ENCODE measurements around the gene NDUFA5. TPM values are rescaled to one million over a fixed set of nuclear protein-coding genes. Genes with fewer than 3 reads are reported as not detected.

NDUFA5 gene
- polyA plus RNA-seq, 1 of the 3 experiments (the other 2 are of a cell fraction) = 10.9 TPM

DNA sequence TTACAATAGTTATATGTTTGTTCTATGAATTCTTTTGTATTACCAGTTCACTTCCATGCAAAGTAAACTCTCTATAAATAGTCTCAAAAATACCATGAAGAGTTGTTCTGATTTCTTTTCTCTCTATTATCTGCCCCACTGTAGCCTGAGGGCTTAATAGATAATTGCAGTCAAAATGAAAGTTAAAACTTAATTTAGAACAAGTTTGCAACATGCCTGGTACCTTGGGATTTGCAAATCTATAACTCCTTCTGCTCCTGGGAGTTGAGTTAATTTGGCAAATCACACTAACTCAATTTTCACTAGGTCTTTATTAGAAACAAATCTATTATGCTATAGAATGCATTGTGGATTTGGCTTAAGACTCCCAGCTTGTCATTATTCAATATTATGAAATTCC is 21.8 kb upstream of the NDUFA5 start:
- no peaks in the 10 kb centered on the region; a peak in 1 of 4 replicates for H3K4me1 ChIP-seq (ENCODE audit: control insufficient read depth in 1 of 2, insufficient read depth in 2 of 2, low read depth in 1 of 2, low read length in 1 of 2)

DNA sequence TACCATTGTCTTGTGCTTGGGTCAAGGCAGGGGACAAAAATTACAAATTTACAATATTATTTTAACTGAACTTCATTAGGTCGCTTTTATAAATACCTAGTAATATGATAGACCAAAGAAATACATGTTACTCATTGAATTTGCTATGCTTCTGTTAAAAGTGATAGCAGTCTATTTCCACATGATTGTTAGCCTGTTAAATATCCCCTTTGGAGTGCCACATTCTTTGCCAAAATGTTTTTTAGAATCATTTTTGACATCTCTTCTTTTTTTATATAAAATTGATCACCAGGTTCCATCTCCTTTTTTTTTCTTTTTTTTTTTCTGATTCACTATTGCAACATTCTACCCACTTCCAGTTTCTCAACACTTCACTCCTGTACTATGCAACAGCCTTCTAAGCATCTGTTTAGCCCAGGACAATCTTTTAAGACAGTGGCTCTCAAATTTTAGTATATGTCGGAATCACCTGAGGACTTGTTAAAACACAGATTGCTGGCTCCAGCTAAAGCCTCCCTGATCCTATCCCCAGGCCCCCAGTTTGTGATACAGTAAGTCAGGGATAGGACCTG is 16.4 kb upstream of the NDUFA5 start:
- no peaks in the 10 kb centered on the region for H4K20me1 ChIP-seq (ENCODE audit: insufficient read depth)
- ChIA-PET POLR2A (no interaction called here), CTCF (interaction anchor here (1.4 kb wide), 1 partner anchor 224 kb away, joined by 6 read pairs; no protein-coding TSS in a partner anchor)
- H3K9ac ChIP-seq = no peak overlapping the region
- no peak overlapping the region for H3K27ac ChIP-seq (ENCODE audit: low read depth in 2 of 2, low read length in 1 of 2)
- no peaks in the 10 kb centered on the region for H3K36me3 ChIP-seq (replicated peaks in 1 of 2; ENCODE audit: control insufficient read depth in 1 of 2, insufficient read depth in 2 of 2, low read length in 1 of 2)
- no peaks in the 10 kb centered on the region for H3F3A ChIP-seq (replicated peaks; ENCODE audit: insufficient read depth)
- H3K4me2 ChIP-seq = no peak overlapping the region
- peaks cover 13% of the 10 kb centered on the region; the same call in 1 of the 2 replicates for H3K27me3 ChIP-seq (ENCODE audit: insufficient read depth)
- H3K9me2 ChIP-seq = no peaks in the 10 kb centered on the region
- no peaks in the 10 kb centered on the region for H3K79me2 ChIP-seq (ENCODE audit: insufficient read depth)
- no peak overlapping the region for H2AFZ ChIP-seq (ENCODE audit: low read depth)
- no peak overlapping the region for H3K4me3 ChIP-seq (ENCODE audit: low read depth in 2 of 2, low read length in 1 of 2)
- H3K9me3 ChIP-seq = no peaks in the 10 kb centered on the region
- DNase-seq = no peak
- no peaks in the 10 kb centered on the region; a peak in 1 of 4 replicates for H3K4me1 ChIP-seq (ENCODE audit: control insufficient read depth in 1 of 2, insufficient read depth in 2 of 2, low read depth in 1 of 2, low read length in 1 of 2)
- 64% methylated on average over 2 of the region's 2 CpGs for WGBS (ENCODE audit: low lambda C conversion rate)
- TF ChIP-seq RXRA (IDR thresholded peaks at IDR 0.05; ENCODE audit: borderline replicate concordance, low read depth) = no peak
- no peak for TF ChIP-seq GABPA (IDR thresholded peaks at IDR 0.05; ENCODE audit: low read depth)
- TF ChIP-seq, protein P1, sequence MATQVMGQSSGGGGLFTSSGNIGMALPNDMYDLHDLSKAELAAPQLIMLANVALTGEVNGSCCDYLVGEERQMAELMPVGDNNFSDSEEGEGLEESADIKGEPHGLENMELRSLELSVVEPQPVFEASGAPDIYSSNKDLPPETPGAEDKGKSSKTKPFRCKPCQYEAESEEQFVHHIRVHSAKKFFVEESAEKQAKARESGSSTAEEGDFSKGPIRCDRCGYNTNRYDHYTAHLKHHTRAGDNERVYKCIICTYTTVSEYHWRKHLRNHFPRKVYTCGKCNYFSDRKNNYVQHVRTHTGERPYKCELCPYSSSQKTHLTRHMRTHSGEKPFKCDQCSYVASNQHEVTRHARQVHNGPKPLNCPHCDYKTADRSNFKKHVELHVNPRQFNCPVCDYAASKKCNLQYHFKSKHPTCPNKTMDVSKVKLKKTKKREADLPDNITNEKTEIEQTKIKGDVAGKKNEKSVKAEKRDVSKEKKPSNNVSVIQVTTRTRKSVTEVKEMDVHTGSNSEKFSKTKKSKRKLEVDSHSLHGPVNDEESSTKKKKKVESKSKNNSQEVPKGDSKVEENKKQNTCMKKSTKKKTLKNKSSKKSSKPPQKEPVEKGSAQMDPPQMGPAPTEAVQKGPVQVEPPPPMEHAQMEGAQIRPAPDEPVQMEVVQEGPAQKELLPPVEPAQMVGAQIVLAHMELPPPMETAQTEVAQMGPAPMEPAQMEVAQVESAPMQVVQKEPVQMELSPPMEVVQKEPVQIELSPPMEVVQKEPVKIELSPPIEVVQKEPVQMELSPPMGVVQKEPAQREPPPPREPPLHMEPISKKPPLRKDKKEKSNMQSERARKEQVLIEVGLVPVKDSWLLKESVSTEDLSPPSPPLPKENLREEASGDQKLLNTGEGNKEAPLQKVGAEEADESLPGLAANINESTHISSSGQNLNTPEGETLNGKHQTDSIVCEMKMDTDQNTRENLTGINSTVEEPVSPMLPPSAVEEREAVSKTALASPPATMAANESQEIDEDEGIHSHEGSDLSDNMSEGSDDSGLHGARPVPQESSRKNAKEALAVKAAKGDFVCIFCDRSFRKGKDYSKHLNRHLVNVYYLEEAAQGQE (IDR thresholded peaks at IDR 0.05; ENCODE audit: low read depth, low read length) = no peak
- TF ChIP-seq, protein P2, sequence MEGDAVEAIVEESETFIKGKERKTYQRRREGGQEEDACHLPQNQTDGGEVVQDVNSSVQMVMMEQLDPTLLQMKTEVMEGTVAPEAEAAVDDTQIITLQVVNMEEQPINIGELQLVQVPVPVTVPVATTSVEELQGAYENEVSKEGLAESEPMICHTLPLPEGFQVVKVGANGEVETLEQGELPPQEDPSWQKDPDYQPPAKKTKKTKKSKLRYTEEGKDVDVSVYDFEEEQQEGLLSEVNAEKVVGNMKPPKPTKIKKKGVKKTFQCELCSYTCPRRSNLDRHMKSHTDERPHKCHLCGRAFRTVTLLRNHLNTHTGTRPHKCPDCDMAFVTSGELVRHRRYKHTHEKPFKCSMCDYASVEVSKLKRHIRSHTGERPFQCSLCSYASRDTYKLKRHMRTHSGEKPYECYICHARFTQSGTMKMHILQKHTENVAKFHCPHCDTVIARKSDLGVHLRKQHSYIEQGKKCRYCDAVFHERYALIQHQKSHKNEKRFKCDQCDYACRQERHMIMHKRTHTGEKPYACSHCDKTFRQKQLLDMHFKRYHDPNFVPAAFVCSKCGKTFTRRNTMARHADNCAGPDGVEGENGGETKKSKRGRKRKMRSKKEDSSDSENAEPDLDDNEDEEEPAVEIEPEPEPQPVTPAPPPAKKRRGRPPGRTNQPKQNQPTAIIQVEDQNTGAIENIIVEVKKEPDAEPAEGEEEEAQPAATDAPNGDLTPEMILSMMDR (IDR thresholded peaks at IDR 0.05) = no peak

More for the DNA sequence above, 21.8 kb upstream of the NDUFA5 start:
- Histone ChIP-seq H3K4me2 (no peak overlapping the region), H3K9ac (no peak overlapping the region), H3K27me3 (ENCODE audit: insufficient read depth) (peaks cover 13% of the 10 kb centered on the region; the same call in 1 of the 2 replicates), H4K20me1 (ENCODE audit: insufficient read depth) (no peaks in the 10 kb centered on the region), H3K79me2 (ENCODE audit: insufficient read depth) (no peaks in the 10 kb centered on the region), H3K9me3 (no peaks in the 10 kb centered on the region), H3K9me2 (no peaks in the 10 kb centered on the region), H2AFZ (ENCODE audit: low read depth) (no peak overlapping the region), H3K36me3 (replicated peaks in 1 of 2; ENCODE audit: control insufficient read depth in 1 of 2, insufficient read depth in 2 of 2, low read length in 1 of 2) (no peaks in the 10 kb centered on the region), H3K4me3 (ENCODE audit: low read depth in 2 of 2, low read length in 1 of 2) (no peak overlapping the region), H3F3A (replicated peaks; ENCODE audit: insufficient read depth) (no peaks in the 10 kb centered on the region), H3K27ac (ENCODE audit: low read depth in 2 of 2, low read length in 1 of 2) (no peak overlapping the region)
- DNase-seq = no peak
- ChIA-PET CTCF (interaction anchor here (3.4 to 4.0 kb wide), 2 partner anchors 12 to 293 kb away, joined by 17 to 23 read pairs; no protein-coding TSS in a partner anchor), POLR2A (no interaction called here)
- TF ChIP-seq GABPA (IDR thresholded peaks at IDR 0.05; ENCODE audit: low read depth) = no peak
- TF ChIP-seq FOXM1 (IDR thresholded peaks at IDR 0.05; ENCODE audit: low read depth) = no peak
- no peak for TF ChIP-seq EP300 (IDR thresholded peaks at IDR 0.05; ENCODE audit: borderline replicate concordance in 1 of 2, low read depth in 1 of 2, low read length in 1 of 2)
- no peak for TF ChIP-seq RXRA (IDR thresholded peaks at IDR 0.05; ENCODE audit: borderline replicate concordance, low read depth)
- no peak for TF ChIP-seq FOXJ3 (CRISPR knock-in tag; IDR thresholded peaks at IDR 0.05)
- no peak for TF ChIP-seq JUND (IDR thresholded peaks at IDR 0.05)
- TF ChIP-seq GATA2 (CRISPR knock-in tag; IDR thresholded peaks at IDR 0.05) = no peak
- TF ChIP-seq, protein P3, sequence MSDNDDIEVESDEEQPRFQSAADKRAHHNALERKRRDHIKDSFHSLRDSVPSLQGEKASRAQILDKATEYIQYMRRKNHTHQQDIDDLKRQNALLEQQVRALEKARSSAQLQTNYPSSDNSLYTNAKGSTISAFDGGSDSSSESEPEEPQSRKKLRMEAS (IDR thresholded peaks at IDR 0.05; ENCODE audit: low read depth) = no peak
- TF ChIP-seq, protein P4, sequence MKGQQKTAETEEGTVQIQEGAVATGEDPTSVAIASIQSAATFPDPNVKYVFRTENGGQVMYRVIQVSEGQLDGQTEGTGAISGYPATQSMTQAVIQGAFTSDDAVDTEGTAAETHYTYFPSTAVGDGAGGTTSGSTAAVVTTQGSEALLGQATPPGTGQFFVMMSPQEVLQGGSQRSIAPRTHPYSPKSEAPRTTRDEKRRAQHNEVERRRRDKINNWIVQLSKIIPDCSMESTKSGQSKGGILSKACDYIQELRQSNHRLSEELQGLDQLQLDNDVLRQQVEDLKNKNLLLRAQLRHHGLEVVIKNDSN (IDR thresholded peaks at IDR 0.05; ENCODE audit: borderline replicate concordance, low read depth) = no peak
- no peak for TF ChIP-seq NRF1 (IDR thresholded peaks at IDR 0.05; ENCODE audit: low read depth, low read length)
- TF ChIP-seq FOSL2 (IDR thresholded peaks at IDR 0.05; ENCODE audit: borderline replicate concordance, low read depth) = no peak
- TF ChIP-seq SIN3A (IDR thresholded peaks at IDR 0.05; ENCODE audit: borderline replicate concordance, low read depth, low read length) = no peak
- TF ChIP-seq, protein P5, sequence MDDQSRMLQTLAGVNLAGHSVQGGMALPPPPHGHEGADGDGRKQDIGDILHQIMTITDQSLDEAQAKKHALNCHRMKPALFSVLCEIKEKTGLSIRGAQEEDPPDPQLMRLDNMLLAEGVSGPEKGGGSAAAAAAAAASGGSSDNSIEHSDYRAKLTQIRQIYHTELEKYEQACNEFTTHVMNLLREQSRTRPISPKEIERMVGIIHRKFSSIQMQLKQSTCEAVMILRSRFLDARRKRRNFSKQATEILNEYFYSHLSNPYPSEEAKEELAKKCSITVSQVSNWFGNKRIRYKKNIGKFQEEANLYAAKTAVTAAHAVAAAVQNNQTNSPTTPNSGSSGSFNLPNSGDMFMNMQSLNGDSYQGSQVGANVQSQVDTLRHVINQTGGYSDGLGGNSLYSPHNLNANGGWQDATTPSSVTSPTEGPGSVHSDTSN (IDR thresholded peaks at IDR 0.05) = no peak
